SW480 (cell line): ENCODE measurements around the gene MEF2D.

Experiments
- DNase-seq: peaks from one replicate; pipeline ENCODE4 v3.0.0-alpha.2; 2016; ENCODE audit warnings: low spot score

MEF2D gene

DNA sequence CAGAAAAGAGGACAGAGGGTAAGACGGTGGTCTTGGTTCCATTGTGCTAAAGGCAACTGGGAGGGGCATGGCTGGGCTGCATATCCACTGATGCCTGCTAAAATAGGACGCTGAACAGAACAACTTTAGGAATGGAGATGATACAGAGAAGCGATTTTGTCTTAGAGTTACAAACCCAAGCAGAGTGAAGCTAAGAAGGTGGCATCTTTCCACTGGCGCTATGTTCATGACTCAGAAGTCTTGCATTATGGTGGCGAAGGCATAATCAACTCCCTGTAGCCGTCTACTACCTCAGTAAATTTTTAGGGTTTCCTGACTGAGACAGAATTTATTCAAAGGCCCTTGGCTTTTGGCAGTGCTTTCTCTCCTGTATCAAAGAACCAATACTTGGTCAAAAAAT is 57.3 kb downstream of the MEF2D start:
- no peak for DNase-seq

- DNase-seq = no peak
Measured at GRCh38 chr1:156440654-156441437, 59.7 kb downstream of the MEF2D start.

- no peak for DNase-seq
Measured at GRCh38 chr1:156439777-156440183, 60.8 kb downstream of the MEF2D start.

DNA sequence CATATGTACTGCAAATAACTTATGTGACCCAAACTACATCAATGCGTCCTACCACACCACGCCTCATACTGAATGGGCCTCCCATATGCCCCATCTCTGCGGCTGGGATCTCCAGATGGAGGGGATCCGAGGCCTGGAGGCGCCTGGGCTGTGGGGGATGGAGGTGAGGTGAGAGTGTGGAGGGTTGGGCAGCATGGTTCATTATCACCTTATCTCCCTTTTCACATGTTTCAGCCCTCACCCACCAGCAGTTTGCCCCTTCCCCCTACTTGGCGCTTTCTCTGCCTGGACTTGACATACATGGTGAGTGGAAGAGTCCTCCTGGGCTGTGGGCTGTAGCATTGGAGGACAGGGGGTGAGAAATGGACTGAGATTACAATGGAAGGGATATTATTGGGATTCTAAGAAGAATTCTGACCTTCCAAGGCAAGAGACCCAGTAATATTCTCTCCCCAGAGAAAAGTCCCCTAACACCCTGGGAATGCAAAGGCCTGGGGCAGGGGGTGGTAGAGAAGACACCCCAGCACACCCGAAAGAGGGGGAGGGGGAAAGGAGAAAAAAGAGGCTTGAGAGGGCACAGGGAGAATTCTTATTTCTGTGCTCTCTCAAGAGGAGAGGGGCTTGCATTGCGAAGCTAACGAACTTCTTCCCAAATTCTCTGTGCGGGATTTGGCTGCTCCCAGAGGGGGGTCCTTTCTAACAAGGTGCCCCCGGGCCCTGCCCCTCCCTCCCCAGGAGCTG is 61.4 kb downstream of the MEF2D start:
- no peak for DNase-seq

DNA sequence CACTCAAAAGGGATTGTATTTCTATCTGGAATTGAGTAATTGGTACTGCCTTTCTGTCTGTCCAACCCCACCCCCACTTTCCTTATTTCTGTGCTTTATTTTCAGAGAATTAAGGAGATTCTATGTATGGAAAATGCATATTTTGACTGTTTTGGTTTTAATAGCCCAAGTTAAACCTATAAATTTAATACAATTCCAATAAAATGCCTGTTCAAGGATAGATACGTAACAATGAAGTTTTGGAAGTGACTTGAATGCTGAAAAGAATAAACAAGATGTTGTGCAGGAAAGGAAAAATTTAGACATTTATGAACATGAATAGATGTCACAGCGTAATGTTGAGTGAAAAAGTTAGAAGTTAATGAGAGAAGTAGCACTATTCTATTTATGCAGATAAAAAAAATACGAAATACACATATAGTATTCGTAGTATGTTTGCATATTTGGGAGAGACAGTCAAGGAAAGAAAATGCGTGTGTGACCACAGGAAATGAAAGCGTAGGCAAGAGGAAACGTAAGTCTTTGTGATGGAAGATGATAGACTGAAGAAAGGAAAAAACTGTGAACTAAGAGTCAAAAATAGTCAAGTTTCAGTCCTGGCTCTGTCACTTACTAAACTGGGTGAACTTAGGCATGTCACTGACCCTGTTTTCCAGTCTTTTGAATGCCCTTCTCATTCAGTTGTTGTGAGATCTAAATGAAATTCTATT is 62.1 kb downstream of the MEF2D start:
- DNase-seq = no peak

DNA sequence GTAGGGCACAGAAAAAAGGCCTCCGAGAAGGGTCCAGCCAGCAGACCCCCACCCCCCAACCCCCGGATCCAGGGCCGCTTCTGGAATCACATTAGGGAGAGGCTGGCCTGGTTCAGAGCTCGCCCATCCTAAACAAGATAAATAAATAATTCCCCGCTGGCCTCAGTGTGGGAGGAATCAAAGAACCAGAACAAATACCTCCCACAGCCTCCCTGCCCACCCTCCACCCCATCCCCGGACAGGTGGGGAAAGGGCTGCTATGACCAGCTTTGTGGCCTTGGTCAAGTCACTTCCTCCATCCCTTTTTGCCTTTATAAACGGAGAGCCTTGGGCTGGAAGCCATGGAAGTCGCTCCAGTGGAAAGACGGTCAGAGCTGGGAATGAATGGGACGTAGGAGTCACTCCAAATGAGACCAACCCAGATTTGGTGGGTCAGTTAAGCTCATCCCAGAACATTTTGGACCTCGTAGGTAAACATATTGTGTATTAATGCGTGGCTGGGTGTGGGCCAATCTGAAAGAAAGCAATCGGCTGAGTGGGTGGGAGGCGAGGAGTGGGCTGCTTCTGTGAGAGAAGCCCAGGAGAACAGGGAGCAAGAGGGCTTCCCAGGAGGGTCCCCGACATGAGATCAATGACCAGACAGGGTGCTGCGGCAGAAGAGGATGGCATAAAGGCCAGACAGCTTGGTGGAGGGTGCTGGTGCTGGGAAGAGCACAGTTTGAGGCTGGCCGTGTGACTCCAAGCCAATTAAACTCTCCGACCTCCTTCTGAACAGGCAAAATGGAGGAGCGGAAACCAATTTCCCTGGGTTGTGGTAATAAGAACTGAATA is 63.3 kb downstream of the MEF2D start:
- DNase-seq = no peak

DNA sequence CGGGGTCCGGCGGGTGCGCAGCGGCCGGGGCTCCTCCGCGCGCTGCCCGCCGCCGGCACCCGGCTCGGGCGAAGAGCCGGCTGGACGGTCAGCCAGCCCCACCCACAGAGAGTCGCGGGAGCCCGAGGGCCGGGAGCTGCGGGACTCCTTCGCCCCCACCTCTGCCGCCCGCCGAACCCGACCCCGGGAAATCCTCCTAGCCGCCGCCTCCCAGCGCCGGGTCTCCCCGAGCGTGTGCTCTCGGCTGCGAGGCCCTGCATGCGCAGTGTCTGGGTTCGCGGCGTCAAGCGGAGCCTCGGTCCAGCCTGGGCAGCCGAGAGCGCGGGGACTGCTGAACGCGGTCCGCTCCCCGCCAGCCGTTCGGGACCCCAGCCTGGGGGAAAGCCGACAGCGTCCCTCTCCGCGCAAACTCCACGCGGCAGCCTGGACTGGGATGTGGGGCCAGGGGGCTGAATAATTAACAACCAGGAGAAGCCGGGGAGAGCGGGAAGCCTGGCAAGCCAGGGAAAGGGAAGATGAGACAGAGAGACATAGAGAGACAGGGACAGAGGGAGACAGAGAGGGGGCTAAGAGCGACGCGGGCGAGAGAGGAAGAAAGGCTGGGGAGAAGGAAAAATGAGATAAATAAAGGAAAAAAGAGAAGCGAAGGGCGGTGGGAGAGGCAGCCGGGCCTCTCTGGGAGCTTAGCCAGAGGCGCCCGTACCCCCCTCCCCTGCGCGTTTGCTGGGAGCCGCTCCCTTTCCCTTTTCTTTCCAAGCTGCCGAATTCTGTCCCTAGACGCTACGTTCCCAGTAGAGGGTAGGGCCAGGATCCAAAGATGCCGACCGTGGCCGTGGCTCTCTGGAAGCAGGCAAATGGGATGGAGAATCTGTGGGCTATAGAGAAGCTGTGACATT is 64.2 kb downstream of the MEF2D start:
- no peak for DNase-seq

GRCh38 chr1:156435545-156436140 is 64.9 kb downstream of the MEF2D start:
- no peak for DNase-seq

DNA sequence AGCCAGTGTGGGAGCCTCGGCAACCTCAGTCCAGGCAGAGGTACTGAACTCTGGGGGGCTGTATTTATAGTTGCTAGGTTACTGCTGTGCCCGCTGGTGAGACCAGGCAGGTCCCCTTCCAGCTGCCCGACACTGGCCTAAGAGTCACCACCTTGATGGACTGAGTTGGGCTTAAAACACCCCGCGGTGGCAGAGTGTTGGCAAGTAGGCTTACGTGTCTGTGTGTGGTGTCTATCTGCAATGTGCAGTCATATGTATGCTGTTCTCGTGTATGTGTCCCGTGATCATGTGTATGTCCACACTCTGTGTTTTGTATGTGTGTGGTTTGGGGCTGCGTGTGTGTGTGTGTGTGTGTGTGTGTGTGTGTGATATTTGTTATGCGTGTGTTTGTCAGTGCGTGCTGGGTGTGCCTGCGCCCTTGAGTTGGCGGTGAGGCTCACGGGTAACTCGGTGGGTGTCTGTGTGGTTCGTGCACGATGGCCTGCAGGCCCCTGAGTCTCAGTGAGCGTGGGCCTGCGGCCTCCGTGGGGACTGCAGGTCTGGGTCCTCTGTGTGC is 65.5 kb downstream of the MEF2D start:
- DNase-seq = no peak

GRCh38 chr1:156433602-156434001 is 67.0 kb downstream of the MEF2D start:
- DNase-seq = no peak

- no peak for DNase-seq
Measured at GRCh38 chr1:156433032-156433431, 67.5 kb downstream of the MEF2D start.

- DNase-seq = no peak
Measured at GRCh38 chr1:156432669-156433018, 67.9 kb downstream of the MEF2D start.

- DNase-seq = no peak
Measured at GRCh38 chr1:156431769-156432668, 68.6 kb downstream of the MEF2D start.

DNA sequence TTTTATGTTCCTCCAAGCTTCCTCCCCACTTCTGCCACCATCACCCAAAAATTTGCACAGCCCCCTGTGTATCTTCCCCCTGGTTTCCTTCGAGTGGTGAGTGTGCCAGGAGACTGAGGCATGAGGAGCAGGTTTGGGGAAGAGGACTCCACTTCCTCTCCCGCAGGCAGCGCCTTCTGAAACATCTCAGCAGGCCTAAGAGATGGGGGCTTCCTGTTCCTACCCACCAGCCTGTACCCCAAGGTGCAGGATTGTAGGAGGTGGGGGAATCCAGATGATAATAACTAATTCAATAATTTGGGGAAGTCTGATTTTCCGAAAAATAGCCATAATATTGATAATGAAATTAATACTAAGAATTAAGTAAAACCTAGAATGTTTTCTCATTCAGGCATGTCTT is 69.2 kb downstream of the MEF2D start:
- DNase-seq = no peak

DNA sequence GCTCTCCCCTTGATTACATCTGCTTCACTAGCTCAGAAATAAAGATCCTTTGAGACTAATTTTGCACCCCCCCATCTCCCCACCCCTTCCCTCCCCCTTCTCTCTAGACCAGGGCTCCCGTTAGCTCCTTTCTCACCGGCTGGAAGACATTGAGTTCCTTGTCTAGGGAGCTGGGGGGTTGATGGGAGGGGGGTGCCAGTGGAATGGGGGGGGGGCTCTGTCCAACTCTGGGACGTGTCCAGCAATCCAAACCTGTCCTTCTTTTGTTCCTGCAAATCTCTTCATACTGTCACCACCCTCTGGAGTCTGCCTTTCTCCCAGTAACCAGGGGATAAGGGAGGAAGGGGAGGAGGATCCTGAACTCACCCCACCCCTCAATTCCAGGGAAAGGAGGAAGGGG is 69.7 kb downstream of the MEF2D start:
- DNase-seq = no peak

DNA sequence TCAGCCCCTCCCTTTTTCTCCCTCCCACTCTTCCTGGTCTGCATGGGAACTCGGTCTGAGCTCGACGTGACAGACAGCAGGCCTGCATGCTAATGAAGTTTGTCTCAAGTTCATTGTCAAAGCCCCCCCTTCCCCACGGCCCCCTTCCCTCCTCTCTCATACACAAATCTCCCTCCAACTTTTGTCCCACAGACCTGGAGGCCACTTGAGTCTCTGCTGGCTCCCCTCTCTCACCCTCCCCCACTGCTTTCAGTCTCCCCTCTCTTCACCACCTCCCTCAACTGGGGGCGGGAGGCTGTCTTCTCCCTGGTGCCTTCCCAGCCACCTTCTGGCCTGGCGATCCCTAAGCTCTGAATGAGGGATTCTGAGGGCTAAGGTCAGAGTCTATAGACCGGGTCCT is 70.3 kb downstream of the MEF2D start:
- no peak for DNase-seq

DNA sequence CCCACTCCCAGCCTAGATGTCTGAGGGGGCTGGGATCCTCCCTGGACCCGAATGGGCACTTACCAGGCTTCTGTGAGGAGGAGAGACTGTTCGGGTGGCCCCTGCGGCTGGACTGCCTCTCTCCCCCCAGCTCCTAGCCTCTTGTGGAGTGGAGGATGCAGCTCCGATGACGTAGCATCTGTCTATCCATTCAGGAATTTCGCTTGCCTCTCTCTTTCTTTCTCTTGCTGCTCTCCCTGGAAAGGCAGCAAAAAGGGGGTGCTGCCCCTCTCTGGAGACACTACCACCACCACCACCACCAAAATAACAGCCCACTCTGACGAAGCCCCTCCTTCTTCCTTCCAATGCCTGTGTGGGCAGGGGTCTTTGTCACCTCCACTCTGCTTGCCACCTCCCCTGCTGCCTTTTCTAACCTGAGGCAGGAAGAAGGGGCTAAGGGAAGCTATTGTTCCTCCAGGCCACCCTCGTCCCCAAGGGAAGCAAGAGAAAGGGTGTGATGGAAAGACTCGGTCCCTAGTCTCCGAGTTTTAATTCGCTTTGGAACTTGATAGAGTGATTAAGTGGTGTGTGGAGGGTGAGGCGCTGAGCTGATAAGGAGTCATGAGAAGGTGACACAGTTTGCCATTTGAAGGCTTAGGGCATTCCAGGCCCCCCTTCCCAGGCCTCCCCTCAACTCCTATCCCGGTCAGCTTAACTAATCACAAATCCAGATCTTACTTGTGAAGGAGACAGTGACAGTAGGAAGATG is 71.1 kb downstream of the MEF2D start:
- DNase-seq = no peak

- DNase-seq = no peak
Measured at GRCh38 chr1:156428746-156429288, 71.8 kb downstream of the MEF2D start.
